ENCODE results near the gene IL17RC.

DNA sequence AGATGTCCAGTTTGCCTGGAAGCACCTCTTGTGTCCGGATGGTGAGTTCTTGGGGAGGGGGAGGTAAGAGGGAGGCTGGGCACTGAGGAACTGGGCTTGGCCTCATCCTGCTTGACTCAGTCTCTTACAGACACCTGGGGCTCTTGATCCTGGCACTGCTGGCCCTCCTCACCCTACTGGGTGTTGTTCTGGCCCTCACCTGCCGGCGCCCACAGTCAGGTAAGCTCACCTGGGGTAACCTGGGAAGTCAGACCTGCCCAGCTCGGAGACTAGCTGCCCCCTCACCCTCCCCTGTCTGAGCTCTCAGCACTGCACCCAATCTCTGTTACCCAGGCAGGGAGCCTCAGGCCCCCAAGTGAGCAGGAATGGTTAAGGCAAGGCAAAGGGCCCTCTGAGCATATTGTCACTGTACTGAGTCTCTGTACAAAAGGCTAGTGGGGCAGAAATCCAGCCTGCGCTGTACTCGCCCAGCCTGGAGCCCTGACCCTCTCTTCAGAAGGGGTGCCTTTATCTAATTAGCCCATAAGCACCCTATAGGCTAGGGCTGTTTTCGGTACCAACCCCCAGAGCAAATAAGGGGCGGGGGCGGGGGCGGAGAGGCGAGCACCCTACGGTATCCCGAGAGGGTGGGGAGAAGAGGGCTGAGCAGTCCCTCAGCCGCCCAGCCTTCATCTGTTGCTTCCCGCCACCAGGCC lies 2.2 kb upstream of the IL17RC start:
- TF ChIP-seq, protein P1, sequence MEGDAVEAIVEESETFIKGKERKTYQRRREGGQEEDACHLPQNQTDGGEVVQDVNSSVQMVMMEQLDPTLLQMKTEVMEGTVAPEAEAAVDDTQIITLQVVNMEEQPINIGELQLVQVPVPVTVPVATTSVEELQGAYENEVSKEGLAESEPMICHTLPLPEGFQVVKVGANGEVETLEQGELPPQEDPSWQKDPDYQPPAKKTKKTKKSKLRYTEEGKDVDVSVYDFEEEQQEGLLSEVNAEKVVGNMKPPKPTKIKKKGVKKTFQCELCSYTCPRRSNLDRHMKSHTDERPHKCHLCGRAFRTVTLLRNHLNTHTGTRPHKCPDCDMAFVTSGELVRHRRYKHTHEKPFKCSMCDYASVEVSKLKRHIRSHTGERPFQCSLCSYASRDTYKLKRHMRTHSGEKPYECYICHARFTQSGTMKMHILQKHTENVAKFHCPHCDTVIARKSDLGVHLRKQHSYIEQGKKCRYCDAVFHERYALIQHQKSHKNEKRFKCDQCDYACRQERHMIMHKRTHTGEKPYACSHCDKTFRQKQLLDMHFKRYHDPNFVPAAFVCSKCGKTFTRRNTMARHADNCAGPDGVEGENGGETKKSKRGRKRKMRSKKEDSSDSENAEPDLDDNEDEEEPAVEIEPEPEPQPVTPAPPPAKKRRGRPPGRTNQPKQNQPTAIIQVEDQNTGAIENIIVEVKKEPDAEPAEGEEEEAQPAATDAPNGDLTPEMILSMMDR (IDR thresholded peaks at IDR 0.05) = no peak
- TF ChIP-seq REST (IDR thresholded peaks at IDR 0.05; ENCODE audit: insufficient read depth in 1 of 2, low read depth in 2 of 2, low read length in 1 of 2) (no peak), POLR2AphosphoS5 (IDR thresholded peaks at IDR 0.05; ENCODE audit: low read depth, low read length) (no peak), SIN3A (IDR thresholded peaks at IDR 0.05; ENCODE audit: borderline replicate concordance, insufficient read depth, low read depth, low read length) (no peak), TCF7L2 (IDR thresholded peaks at IDR 0.05; ENCODE audit: low read depth, low read length) (no peak)

All from Panc1 (cell line).